DND-41 (cell line): Measurements from ENCODE around the gene CAV1.

Source experiments
- ATAC-seq: fragments of 200-7000 bp; cut with Tn5 transposase; 3 replicates; pipeline ENCODE4 v1.9.1; 2021; ENCODE audit warnings: low read depth; ENCODE audit not compliant: insufficient read depth
- DNase-seq: peaks from one replicate; pipeline ENCODE4 v3.0.0-alpha.2; 2020
- H2AFZ ChIP-seq: 2 replicates; pipeline ENCODE4 v1.6.0; 2012; ENCODE audit warnings: low read depth, low read length
- H3K27ac ChIP-seq: 2 replicates; pipeline ENCODE4 v1.5.1; 2012; ENCODE audit warnings: low read length, inconsistent platforms
- H3K27me3 ChIP-seq: fragments of 200-600 bp; sonication (generic); 2 replicates; pipeline ENCODE4 v1.6.0; 2012; ENCODE audit warnings: low read length, mild to moderate bottlenecking, inconsistent platforms; ENCODE audit not compliant: insufficient read depth, poor library complexity
- H3K36me3 ChIP-seq: 2 replicates; pipeline ENCODE4 v1.5.1; 2012; ENCODE audit warnings: low read length, inconsistent platforms; ENCODE audit not compliant: insufficient read depth
- H3K4me1 ChIP-seq: 2 replicates; pipeline ENCODE4 v1.5.1; 2012; ENCODE audit warnings: mild to moderate bottlenecking, low read length; ENCODE audit not compliant: insufficient read depth
- H3K4me2 ChIP-seq: 2 replicates; pipeline ENCODE4 v1.6.0; 2012; ENCODE audit warnings: mild to moderate bottlenecking, moderate library complexity, low read length, inconsistent platforms; ENCODE audit not compliant: insufficient read depth
- H3K4me3 ChIP-seq, 2 experiments: fragments of 200-600 bp in 1 of 2; shearing (Covaris generic) in 1 of 2; 2 replicates each; pipeline ENCODE4 v1.5.1; 2012 to 2016; ENCODE audit warnings: inconsistent platforms in 2 of 2, low read length in 2 of 2, mild to moderate bottlenecking in 2 of 2, low read depth in 1 of 2, moderate library complexity in 1 of 2
- H3K79me2 ChIP-seq: 2 replicates; pipeline ENCODE4 v1.6.0; 2012; ENCODE audit warnings: low read length, inconsistent platforms; ENCODE audit not compliant: insufficient read depth
- H3K9ac ChIP-seq: 2 replicates; pipeline ENCODE4 v1.6.0; 2012; ENCODE audit warnings: low read depth, mild to moderate bottlenecking, inconsistent platforms, low read length, moderate library complexity
- H3K9me3 ChIP-seq: 2 replicates; pipeline ENCODE4 v1.5.1; 2012; ENCODE audit warnings: low read length, moderate library complexity, mild to moderate bottlenecking, inconsistent platforms; ENCODE audit not compliant: insufficient read depth, severe bottlenecking
- H4K20me1 ChIP-seq: 2 replicates; pipeline ENCODE4 v1.6.0; 2012; ENCODE audit warnings: low read length; ENCODE audit not compliant: insufficient read depth
- CTCF ChIP-seq: IDR thresholded peaks from 2 replicates; pipeline ENCODE4 v1.5.1; 2012; ENCODE audit warnings: borderline replicate concordance, low read length, moderate library complexity, mild to moderate bottlenecking; ENCODE audit not compliant: poor library complexity, severe bottlenecking; ENCODE audit errors: extremely low read depth
- EZH2 ChIP-seq: IDR thresholded peaks from 3 replicates; pipeline ENCODE4 v1.6.1; 2012; ENCODE audit warnings: borderline replicate concordance, low read depth, mild to moderate bottlenecking, moderate library complexity, low read length, inconsistent platforms; ENCODE audit not compliant: severe bottlenecking

The CAV1 gene

DNA sequence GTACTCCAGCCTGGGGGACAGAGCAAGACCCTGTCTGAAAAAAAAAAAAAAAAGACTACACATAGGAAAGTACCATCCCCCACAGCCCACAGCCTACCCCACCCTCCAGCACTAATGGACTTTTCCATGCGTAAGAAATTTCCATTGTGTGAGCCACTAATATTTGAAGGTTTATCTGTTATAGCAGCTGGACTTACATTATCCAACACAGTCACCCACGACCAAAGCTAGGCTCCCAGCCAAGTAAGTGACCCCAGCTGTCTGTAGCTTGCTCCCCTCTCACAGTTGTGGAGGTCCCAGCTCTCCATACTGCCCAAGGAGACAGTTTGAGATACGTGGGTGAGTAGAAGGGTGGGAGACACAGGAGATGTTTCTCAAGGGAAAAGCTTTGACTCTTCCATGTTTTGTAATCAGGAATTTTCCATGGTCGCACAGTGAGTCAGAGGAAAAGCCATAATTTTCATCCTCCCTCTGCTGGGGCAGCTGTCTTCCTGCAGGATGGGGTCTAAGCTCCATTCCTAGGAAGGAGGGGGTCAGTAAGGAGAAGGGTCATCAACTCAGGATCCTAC, 57.4 kb downstream of the CAV1 start:
- no peaks in the 10 kb centered on the region for H3K9me3 ChIP-seq
- H3K4me1 ChIP-seq: no peaks in the 10 kb centered on the region
- no peaks in the 10 kb centered on the region for H4K20me1 ChIP-seq
- ATAC-seq (no peak), DNase-seq (no peak)
- no peak overlapping the region for H3K27ac ChIP-seq
- TF ChIP-seq CTCF: no peak
- H3K4me2 ChIP-seq: no peak overlapping the region
- no peak overlapping the region for H3K4me3 ChIP-seq
- no peak overlapping the region for H3K9ac ChIP-seq
- H2AFZ ChIP-seq: no peak overlapping the region
- H3K27me3 ChIP-seq: peaks cover 8% of the 10 kb centered on the region
- no peaks in the 10 kb centered on the region for H3K79me2 ChIP-seq
- no peaks in the 10 kb centered on the region for H3K36me3 ChIP-seq

DNA sequence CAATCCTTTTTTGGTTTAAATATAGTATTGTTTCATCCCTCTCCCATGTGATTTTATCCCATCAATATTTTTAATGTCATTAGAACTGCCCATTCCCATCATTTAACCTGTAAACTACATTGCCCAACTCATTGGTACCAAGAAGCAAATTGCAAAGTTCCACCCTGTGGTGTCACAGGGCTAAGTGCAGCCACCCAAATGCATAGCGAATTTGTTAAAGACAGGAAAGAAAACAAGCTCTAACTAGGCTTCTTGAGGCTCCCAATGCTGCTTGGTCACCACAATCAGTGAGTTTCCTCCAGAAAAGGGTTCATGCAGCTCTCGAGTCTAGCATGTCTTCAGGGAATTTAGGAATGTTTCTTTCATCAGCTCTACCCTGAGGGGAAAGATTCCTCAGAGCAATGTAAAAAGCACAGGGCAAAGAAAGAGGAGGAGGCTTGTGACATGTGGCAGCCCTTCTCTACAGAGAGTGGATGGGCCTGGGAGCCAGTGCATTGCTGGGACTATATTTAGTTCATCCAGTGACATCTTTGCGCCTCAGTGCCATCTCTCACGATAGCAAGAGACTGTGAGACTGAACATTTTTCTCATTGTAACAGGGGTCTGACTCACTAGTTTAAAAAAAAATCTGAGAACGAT, 58.1 kb downstream of the CAV1 start:
- H3K4me2 ChIP-seq: no peak overlapping the region
- no peak for ATAC-seq
- no peak overlapping the region for H3K27ac ChIP-seq
- H3K36me3 ChIP-seq: no peaks in the 10 kb centered on the region
- H3K27me3 ChIP-seq: peaks cover 8% of the 10 kb centered on the region
- no peaks in the 10 kb centered on the region for H3K9me3 ChIP-seq
- no peak overlapping the region for H3K9ac ChIP-seq
- no peaks in the 10 kb centered on the region for H3K79me2 ChIP-seq
- H3K4me3 ChIP-seq: no peak overlapping the region
- H3K4me1 ChIP-seq: peaks cover 2% of the 10 kb centered on the region; the same call in 1 of the 2 replicates
- no peak overlapping the region for H2AFZ ChIP-seq
- TF ChIP-seq EZH2 (no peak), CTCF (no peak)
- no peak for DNase-seq
- no peaks in the 10 kb centered on the region for H4K20me1 ChIP-seq

DNA sequence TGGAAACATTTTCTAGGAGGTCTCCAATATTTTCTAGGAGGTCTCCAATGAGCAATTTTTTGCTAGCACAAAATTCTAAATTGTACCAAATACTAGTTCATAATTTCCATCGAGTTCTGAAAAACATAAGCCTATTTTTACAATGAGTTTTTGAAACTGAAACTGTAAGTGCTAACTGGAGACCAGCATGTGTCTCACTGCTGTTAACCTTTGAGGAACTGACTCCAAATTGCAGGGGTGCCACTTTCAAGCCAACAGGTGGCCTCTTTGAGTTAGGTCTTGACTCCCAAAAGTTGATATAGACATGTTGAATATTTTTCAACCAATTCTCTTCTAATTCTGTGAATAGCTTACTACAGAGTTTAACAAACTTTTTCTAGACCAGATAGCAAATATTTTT, 58.8 kb downstream of the CAV1 start:
- TF ChIP-seq CTCF (no peak), EZH2 (no peak)
- Histone ChIP-seq H3K4me1 (peaks cover 9% of the 10 kb centered on the region), H2AFZ (no peak overlapping the region), H3K27ac (no peak overlapping the region), H3K4me3 (no peak overlapping the region), H3K79me2 (no peaks in the 10 kb centered on the region), H3K27me3 (peaks cover 8% of the 10 kb centered on the region), H3K9ac (no peak overlapping the region), H3K9me3 (no peaks in the 10 kb centered on the region), H3K4me2 (no peak overlapping the region), H4K20me1 (no peaks in the 10 kb centered on the region), H3K36me3 (no peaks in the 10 kb centered on the region)
- no peak for DNase-seq
- no peak for ATAC-seq
